GM19193 (cell line): ENCODE measurements around the gene BRME1.

ENCODE experiments used
- POLR2A ChIP-seq: IDR thresholded peaks from 4 replicates; pipeline ENCODE4 v1.6.1; 2011; ENCODE audit not compliant: insufficient read depth, insufficient read length; ENCODE audit errors: extremely low read depth

The BRME1 gene

DNA sequence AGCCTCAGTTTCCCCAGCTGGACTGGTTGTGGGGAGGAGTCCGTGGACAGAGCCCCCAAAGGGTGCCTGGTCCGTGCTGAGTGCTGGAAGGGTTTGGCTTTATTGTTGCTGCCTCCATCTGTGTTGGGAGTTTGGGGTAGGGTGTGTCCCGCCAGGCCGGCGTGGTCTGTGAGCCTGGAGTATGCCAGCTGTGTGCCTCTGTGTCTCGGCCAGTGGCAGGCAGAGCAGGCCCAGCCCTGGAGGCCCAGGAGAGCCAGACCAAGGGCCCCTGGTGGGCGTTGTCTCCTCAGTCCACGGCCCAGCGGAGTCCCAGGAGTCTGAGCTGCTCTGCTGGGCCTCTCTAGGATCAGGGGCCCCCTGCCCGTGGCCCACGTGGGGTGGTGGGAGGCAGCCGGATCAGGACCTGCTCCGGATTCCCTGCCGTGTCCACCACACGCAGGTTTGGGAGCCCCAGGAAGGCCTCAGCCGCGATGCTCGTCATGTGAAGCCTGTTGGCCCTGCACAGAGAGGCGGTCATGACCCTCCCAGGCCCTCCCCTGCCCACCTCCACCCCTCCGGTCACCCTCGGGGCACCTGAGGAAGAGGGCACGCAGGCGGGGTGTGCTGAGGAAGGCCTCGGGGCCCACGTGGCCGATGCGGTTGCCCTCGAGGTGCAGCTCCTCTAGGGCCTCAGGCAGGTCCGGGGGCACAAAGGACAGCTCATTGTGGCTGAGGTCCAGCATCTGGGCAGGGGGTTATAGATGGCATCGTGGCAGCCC is 25.7 kb upstream of the BRME1 start:
- TF ChIP-seq POLR2A: no peak

DNA sequence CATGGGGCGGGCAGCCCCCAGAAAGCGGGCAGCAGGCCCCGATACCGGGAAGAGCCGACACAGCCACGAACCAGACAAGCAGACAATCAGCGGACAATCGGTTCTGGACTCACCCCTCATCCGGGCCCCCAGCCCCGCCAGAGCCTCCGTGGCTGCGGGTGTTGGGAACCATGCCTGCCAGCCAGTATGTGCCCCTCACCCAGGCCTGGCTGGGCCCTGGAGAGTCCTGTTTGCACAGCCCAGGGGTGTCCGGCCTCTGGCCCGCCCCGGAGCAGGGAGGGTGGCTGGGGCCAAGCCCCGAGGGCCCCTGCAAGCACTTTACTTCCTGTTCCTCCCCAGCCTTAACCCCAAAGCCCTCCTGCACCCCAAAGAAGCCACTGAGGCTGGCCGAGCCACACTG is 24.5 kb upstream of the BRME1 start:
- no peak for TF ChIP-seq POLR2A

DNA sequence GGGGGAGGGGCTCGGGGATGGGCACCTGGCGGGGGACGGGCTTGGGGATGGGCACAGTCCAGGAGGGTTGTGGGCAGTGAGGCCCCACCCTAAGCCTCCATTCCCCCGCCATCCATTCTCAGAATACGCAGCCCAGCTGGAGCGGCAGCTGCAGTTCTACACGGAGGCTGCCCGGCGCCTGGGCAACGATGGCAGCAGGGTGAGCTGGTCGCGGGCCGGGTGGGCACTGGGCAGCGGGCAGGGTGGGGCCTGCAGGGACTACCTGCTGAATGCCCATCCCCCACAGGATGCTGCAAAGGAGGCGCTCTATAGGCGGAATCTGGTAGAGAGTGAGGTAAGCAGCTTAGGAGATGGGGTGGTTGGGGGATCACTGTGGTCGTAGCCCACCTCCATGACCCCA is 24.0 kb upstream of the BRME1 start:
- no peak for TF ChIP-seq POLR2A

DNA sequence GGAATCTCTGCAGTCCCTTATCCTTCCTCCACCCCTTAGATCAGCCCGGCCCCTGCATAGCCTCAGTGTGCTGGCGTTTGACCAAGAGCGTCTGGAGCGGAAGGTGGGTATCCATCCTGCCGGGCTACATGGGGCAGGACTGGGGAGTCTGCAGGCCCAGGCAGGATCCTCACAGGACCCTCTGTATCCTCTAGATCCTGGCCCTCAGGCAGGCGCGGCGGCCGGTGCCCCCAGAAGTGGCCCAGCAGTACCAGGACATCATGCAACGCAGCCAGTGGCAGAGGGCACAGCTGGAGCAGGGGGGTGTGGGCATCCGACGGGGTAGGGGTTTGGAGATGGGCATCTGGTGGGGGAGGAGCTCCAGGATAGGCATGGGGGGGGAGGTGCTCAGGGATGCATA is 23.4 kb upstream of the BRME1 start:
- no peak for TF ChIP-seq POLR2A

DNA sequence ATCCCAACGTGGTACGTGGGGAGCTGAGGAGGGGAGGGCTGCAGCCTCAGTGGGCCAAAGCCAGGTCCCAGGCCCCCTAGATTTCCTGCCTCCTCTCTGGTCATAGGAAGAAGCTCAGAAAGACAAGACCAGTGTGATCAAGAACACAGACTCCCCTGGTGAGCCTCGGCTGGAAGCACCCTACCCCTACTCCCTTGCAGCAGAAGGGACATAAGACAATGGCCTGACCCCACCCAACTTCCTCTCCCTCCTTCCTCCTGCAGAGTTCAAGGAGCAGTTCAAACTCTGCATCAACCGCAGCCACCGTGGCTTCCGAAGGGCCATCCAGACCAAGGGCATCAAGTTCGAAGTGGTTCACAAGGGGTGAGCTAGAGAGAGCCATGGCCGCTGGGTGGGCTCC is 20.8 kb upstream of the BRME1 start:
- TF ChIP-seq POLR2A: no peak

DNA sequence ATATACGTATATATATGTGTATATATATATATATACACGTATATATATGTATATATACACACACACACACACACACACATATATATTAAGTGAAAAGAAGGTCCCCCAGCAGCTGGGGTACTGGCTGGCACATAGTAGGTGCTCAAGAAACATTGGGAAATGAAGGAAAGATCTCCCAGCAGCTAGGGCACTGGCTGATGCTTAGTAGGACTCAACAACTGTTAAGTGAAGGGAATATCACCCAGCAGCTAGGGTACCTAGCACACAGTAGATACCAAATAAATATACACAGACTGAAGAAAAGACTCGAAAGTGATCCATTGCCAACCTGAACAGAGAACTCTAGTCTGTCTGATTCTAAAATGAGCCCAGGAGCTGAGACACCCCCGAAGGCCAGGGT is 20.1 kb upstream of the BRME1 start:
- no peak for TF ChIP-seq POLR2A

DNA sequence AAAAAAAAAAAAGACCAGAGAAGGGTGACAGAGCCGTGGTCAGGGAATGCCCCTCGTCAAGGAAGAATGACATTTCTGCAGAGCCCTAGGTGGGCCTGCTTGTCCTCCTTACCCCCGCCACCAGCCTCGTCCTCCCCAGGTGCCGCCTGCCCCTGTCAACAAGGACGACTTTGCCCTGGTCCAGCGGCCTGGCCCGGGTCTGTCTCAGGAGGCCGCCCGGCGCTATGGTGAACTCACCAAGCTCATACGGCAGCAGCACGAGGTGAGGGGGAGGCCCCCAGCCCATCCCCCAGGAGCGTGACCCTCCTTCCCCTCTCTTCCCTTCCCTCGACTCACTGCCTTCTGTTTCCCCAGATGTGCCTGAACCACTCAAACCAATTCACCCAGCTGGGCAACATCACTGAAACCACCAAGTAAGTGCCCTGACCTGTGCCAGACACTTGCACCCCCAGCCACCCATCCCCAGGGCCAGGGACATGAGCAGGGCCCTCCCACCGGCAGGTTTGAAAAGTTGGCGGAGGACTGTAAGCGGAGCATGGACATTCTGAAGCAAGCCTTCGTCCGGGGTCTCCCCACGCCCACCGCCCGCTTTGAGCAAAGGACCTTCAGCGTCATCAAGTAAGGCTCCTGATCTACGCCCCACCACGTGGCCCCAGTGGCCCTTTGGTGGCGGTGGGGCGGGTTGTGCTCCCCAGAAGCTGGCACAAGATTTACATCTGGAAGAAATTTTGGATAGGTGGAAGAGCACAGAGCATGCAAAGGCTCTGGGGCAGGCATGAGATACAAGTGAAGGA is 17.5 kb upstream of the BRME1 start:
- TF ChIP-seq POLR2A: no peak

DNA sequence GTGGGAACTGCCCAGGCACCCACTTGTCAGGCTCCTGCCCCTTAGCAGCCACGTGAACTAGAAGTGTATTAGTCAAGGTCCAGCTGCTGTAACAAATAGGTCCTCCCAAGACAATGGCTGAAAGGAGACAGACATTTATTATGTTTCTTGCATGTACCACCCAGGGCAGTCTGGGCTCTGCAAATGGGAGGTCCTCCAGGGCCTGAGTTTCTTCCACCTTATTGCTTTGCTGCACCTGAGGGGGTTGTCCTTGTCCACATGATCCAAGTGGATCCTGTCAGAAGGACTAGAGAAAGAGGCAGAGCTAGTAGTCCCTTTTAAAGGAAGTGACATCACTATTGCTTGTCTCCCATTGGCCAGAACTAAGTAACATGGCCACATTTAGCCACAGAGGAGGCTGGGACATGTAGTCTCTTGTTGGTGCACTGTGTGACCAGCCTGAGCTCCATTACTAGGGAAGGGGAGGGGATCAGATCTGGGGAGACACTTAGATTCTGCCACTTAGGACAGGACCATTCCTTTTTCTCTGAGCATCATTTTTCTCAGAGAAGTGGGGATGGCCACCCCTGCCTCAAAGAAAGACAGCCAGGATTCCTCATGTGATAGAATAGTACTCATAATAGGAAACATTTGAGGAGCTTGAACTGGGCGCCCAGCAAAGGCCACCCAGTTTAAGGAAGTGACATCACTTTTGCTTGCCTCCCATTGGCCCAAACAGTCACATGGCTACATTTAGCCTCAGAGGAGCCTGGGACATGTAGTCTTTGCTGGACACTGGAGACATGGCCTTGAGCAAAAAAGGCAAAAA is 15.2 kb upstream of the BRME1 start:
- TF ChIP-seq POLR2A: no peak

DNA sequence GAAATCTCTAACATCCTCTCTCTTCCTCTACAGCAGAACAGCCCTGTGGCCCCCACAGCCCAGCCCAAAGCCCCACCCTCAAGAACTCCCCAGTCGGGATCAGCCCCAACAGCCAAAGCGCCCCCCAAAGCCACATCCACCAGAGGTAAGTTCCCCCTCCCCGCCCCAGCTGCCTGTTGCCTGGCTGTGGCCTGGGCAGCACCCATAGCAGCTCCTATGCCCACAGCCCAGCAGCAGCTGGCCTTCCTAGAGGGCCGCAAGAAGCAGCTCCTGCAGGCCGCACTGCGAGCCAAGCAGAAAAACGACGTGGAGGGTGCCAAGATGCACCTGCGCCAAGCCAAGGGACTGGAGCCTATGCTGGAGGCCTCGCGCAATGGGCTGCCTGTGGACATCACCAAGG is 14.6 kb upstream of the BRME1 start:
- TF ChIP-seq POLR2A: no peak

DNA sequence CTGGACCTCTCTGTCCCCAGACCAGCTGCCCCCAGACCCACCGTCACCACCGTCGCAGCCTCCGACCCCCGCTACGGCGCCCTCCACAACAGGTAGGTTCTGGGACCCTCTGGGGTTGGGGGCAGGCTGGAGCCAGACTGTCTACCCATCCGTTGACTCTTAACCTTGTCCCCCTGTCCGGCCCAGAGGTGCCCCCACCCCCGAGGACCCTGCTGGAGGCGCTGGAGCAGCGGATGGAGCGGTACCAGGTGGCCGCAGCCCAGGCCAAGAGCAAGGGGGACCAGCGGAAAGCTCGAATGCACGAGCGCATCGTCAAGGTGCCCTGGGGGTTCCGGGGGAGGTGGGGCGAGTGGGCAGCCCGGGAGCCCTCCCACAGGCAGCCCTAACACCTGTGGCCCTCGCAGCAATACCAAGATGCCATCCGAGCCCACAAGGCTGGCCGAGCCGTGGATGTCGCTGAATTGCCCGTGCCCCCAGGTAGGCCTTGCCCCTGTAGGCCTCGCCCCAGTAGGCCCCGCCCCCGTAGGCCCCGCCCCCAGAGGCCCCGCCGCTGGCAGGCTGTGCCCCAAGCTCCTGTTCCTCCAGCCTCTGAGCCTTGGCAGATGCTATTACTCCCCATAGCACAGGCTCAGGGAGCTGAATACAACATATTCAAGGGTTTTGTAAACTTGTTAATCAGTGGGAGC is 13.0 kb upstream of the BRME1 start:
- TF ChIP-seq POLR2A: no peak

DNA sequence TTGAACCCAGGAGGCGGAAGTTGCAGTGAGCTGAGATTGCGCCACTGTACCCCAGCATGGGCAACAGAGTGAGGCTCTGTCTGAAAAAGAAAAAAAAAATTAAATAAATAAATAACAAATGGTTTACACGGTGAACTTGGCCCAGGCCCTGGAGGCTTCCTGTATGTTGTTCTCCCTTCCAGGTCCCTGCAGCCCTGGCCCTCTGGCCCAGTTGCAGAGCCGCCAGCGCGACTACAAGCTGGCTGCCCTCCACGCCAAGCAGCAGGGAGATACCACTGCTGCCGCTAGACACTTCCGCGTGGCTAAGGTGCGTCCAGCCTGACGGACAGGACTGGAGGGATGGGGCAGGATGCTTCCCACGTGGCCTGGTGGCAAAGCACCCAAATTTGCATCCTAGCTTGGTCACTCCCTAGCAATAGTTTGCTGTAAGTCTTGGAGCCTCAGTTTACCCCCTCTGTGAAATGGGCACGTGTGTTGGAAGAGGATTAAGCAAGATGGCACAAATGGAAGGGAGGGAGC is 12.0 kb upstream of the BRME1 start:
- TF ChIP-seq POLR2A: no peak

DNA sequence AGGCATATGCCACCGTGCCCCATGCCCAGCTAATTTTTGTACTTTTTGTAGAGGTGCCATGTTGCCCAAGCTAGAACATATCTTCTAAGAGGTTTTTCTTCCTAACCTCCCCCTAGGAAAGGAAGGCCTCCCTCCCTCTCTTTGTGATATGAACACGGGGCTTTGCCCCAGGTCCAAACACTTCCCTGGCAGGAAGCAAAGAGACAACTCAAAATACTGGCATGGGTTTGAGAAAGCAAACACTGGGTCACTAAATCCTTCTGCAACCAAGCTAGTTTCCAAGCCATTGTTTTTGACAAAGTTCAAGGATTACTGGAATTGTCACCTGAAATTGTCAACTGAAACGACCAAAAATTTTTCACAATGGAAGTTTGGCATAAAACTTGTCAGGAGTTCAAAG is 8.9 kb upstream of the BRME1 start:
- no peak for TF ChIP-seq POLR2A

DNA sequence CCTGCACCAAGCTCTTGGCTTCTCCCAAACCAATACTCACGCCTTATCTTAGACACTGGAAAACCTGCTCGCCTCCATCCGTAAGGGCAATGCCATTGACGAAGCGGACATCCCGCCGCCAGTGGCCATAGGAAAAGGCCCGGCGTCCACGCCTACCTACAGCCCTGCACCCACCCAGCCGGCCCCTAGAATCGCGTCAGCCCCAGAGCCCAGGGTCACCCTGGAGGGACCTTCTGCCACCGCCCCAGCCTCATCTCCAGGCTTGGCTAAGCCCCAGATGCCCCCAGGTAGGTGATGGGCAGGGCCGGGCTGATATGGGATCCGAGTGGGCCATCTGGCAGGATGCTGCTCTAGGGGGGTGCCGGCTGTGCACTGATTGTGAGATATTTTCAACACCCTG is 7.4 kb upstream of the BRME1 start:
- no peak for TF ChIP-seq POLR2A

DNA sequence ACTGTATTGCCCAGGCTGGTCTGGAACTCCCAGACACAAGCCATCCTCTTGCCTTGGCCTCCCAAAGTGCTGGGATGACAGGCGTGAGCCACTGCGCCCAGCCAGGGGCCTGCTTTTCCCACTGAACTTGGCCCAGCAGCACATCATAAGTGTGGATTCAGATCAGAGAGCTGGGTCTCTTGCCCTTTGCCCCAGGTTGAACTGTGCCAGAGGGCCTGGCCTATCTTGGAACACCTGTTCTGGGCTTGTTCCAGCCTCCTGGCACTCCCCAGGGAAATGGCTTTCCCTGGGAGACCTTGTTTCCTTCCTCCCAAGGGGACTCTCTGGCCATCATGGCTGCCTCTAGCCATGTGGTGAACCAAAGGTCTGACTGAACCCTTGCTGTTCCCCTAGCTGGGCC is 3.5 kb upstream of the BRME1 start:
- TF ChIP-seq POLR2A: no peak

DNA sequence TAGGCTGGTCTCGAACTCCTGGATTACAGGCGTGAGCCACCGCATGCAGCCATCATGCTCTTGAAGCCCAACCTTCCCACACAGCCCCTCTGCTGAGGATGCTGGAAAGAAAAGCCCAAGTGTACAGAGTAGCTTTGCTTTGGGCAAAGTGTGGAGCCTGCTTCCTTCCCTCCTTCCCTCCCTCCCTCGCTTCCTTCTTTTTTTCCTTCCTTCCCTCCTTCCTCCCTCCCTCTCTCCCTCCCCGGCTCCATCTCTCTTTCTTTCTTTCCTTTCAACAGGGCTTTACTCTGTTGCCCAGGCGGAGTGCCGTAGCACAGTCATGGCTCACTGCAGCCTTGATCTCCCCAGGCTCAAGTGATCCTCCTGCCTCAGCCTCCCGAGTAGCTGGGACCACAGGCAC is 2.8 kb upstream of the BRME1 start:
- no peak for TF ChIP-seq POLR2A
